SK-N-SH (cell line): Measurements from ENCODE around the gene CYP1B1.

Experiments used
- FOXM1 ChIP-seq: IDR thresholded peaks from 2 replicates; pipeline ENCODE4 v1.4.0; 2012; ENCODE audit warnings: low read depth, mild to moderate bottlenecking
- POLR2AphosphoS5 ChIP-seq: IDR thresholded peaks from 2 replicates; pipeline ENCODE4 v1.6.1; 2012; ENCODE audit warnings: low read depth, low read length
- TCF12 ChIP-seq: IDR thresholded peaks from 2 replicates; pipeline ENCODE4 v1.4.0; 2012
- TEAD4 ChIP-seq: IDR thresholded peaks from 2 replicates; pipeline ENCODE4 v1.4.0; 2012; ENCODE audit warnings: mild to moderate bottlenecking, borderline replicate concordance; ENCODE audit not compliant: insufficient read depth
- ZBTB33 ChIP-seq: IDR thresholded peaks from 2 replicates; pipeline ENCODE4 v1.4.0; 2012; ENCODE audit warnings: low read depth, borderline replicate concordance
- TF ChIP-seq, protein P1 (sequence below): fragments of 200-600 bp; sonication (generic); IDR thresholded peaks from 2 replicates; pipeline ENCODE4 v1.6.1; 2017; ENCODE audit warnings: antibody characterized with exemption, mild to moderate bottlenecking, moderate library complexity

DNA sequence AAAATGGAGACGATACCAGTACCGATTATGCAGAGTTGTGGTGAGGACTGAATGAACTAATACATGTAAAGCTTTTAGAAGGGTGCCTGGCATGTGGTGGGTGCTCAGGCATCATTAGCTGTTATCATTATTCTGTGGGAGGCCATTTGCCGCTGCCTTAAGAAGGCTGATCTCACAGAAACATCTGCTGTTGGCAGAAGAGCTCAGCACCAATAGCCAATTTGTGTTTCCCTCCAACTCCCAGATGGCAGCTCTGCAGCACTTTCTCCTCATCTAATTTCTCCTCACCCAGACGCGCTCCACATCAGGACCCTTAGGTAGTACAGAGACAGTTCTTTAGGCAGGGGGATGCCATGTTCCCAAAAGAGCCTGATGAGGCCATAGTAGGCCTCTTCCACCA lies 15.8 kb upstream of the CYP1B1 start:
- TF ChIP-seq ZBTB33 (no peak), TCF12 (no peak), POLR2AphosphoS5 (no peak), FOXM1 (no peak), TEAD4 (no peak)
- TF ChIP-seq, protein P1, sequence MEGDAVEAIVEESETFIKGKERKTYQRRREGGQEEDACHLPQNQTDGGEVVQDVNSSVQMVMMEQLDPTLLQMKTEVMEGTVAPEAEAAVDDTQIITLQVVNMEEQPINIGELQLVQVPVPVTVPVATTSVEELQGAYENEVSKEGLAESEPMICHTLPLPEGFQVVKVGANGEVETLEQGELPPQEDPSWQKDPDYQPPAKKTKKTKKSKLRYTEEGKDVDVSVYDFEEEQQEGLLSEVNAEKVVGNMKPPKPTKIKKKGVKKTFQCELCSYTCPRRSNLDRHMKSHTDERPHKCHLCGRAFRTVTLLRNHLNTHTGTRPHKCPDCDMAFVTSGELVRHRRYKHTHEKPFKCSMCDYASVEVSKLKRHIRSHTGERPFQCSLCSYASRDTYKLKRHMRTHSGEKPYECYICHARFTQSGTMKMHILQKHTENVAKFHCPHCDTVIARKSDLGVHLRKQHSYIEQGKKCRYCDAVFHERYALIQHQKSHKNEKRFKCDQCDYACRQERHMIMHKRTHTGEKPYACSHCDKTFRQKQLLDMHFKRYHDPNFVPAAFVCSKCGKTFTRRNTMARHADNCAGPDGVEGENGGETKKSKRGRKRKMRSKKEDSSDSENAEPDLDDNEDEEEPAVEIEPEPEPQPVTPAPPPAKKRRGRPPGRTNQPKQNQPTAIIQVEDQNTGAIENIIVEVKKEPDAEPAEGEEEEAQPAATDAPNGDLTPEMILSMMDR, result no peak
